NCI-H345 (cell line): ENCODE data around the gene CEP104.

Experiments used
- DNase-seq: peaks from one replicate; lab custom pipeline; 2025; lab: John Stamatoyannopoulos, UW

Gene CEP104

GRCh38 chr1:3777647-3778589 is 79.1 kb downstream of the CEP104 start:
- no peak for DNase-seq

- DNase-seq, result no peak
Measured at GRCh38 chr1:3777078-3777547, 79.9 kb downstream of the CEP104 start.

- DNase-seq, result peak; percentile 59
Measured at GRCh38 chr1:3776231-3776961, 80.6 kb downstream of the CEP104 start.

GRCh38 chr1:3775490-3776230 is 81.4 kb downstream of the CEP104 start:
- peak; percentile 87 for DNase-seq

GRCh38 chr1:3774946-3775489 is 82.0 kb downstream of the CEP104 start:
- no peak for DNase-seq

- DNase-seq, result no peak
Measured at GRCh38 chr1:3774276-3774945, 82.6 kb downstream of the CEP104 start.

- no peak for DNase-seq
Measured at GRCh38 chr1:3773572-3774275, 83.3 kb downstream of the CEP104 start.

- DNase-seq, result no peak
Measured at GRCh38 chr1:3772715-3773571, 84.1 kb downstream of the CEP104 start, which contains the start of gene SMIM1. Gene SMIM1, plus strand, starts transcription at chr1:3772749. Its CDS starts 2,625 bp downstream, at chr1:3775374.

GRCh38 chr1:3772027-3772714 is 84.8 kb downstream of the CEP104 start:
- peak; percentile 89 for DNase-seq

GRCh38 chr1:3771108-3772026 is 85.6 kb downstream of the CEP104 start:
- DNase-seq, result no peak

GRCh38 chr1:3770047-3770765 is 86.8 kb downstream of the CEP104 start:
- DNase-seq, result no peak

- no peak for DNase-seq
Measured at GRCh38 chr1:3768811-3769390, 88.1 kb downstream of the CEP104 start.

- DNase-seq, result no peak
Measured at GRCh38 chr1:3767328-3767925, 89.6 kb downstream of the CEP104 start.

- no peak for DNase-seq
Measured at GRCh38 chr1:3763351-3764125, 93.5 kb downstream of the CEP104 start.

GRCh38 chr1:3762873-3763228 is 94.2 kb downstream of the CEP104 start:
- no peak for DNase-seq
